Nephron (organoid): ENCODE measurements around the gene GPALPP1.

ENCODE experiments used
- H3K27ac Mint-ChIP-seq, 3 experiments: 2 replicates each; pipeline ENCODE4 v1.8.0; 2020; ENCODE audit warnings: mixed read lengths in 3 of 3, mild to moderate bottlenecking in 2 of 3, moderate library complexity in 1 of 3
- H3K27me3 Mint-ChIP-seq: 2 replicates; pipeline ENCODE4 v1.8.0; 2021; ENCODE audit warnings: low read depth, mild to moderate bottlenecking, moderate library complexity, mixed read lengths
- H3K36me3 Mint-ChIP-seq: 2 replicates; pipeline ENCODE4 v1.8.0; 2020; ENCODE audit warnings: low read depth, mixed read lengths
- H3K4me1 Mint-ChIP-seq: 2 replicates; pipeline ENCODE4 v1.8.0; 2020; ENCODE audit warnings: mixed read lengths
- H3K4me3 Mint-ChIP-seq, 3 experiments: 2 replicates each; pipeline ENCODE4 v1.8.0; 2020; ENCODE audit warnings: mild to moderate bottlenecking in 3 of 3, mixed read lengths in 3 of 3, moderate library complexity in 2 of 3
- H3K9me3 Mint-ChIP-seq: 2 replicates; pipeline ENCODE4 v1.8.0; 2020; ENCODE audit warnings: mixed read lengths
- TF ChIP-seq, protein P1 (sequence below), 3 experiments: fragments of 200-600 bp; sonication (generic); IDR thresholded peaks; one replicate each; pipeline ENCODE4 v1.5.0; 2021; ENCODE audit warnings: antibody characterized with exemption in 3 of 3; ENCODE audit not compliant: unreplicated experiment in 3 of 3

Gene GPALPP1

DNA sequence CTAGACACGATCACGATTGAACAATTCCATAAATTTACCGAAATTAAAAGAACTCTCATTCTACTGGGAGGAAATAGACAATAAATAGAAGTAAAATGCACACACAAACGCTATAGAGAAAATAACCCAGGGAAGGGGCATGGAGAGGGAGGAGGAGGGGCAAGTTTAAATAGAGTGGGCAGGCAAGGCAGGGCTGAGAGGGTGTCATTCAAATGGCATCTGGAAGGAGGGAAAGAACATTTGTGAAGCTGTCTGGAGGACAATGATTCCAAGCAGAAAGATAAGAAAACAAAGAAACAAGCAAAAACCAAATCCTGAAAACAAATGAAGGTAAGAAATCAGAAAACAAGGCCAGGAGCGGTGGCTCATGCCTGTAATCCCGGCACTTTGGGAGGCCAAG lies 85.4 kb downstream of the GPALPP1 start:
- no peak overlapping the region for H3K4me3 Mint-ChIP-seq
- TF ChIP-seq, protein P1, sequence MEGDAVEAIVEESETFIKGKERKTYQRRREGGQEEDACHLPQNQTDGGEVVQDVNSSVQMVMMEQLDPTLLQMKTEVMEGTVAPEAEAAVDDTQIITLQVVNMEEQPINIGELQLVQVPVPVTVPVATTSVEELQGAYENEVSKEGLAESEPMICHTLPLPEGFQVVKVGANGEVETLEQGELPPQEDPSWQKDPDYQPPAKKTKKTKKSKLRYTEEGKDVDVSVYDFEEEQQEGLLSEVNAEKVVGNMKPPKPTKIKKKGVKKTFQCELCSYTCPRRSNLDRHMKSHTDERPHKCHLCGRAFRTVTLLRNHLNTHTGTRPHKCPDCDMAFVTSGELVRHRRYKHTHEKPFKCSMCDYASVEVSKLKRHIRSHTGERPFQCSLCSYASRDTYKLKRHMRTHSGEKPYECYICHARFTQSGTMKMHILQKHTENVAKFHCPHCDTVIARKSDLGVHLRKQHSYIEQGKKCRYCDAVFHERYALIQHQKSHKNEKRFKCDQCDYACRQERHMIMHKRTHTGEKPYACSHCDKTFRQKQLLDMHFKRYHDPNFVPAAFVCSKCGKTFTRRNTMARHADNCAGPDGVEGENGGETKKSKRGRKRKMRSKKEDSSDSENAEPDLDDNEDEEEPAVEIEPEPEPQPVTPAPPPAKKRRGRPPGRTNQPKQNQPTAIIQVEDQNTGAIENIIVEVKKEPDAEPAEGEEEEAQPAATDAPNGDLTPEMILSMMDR (IDR thresholded peaks at IDR 0.05; ENCODE audit: unreplicated experiment in 3 of 3) = no peak
- no peak overlapping the region for H3K27ac Mint-ChIP-seq
- no peaks in the 10 kb centered on the region for H3K36me3 Mint-ChIP-seq
- H3K4me1 Mint-ChIP-seq = no peaks in the 10 kb centered on the region
- no peaks in the 10 kb centered on the region for H3K9me3 Mint-ChIP-seq
- peaks cover 10% of the 10 kb centered on the region for H3K27me3 Mint-ChIP-seq

DNA sequence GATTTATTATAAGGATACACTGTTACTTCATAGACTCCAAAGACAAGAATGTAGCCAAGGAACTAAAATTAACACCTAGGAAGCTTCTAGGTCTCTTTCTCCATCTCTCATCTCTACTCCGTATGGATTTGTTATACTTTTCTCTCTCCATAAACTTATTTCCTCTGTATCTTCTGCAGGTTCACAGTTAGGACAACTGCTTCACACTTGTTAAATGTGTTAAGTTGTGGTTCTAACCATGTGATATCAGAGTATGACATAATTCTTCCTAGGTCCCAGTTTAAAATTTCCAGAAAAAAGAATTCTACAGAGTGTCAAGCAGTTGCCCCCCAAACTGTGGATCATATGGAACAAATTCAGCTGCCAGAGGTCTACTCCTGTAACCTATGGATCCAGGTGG lies 88.7 kb downstream of the GPALPP1 start:
- no peak overlapping the region for H3K4me3 Mint-ChIP-seq
- TF ChIP-seq, protein P1 (IDR thresholded peaks at IDR 0.05; ENCODE audit: unreplicated experiment in 3 of 3) = no peak
- H3K4me1 Mint-ChIP-seq = no peaks in the 10 kb centered on the region
- H3K36me3 Mint-ChIP-seq = no peaks in the 10 kb centered on the region
- no peaks in the 10 kb centered on the region for H3K9me3 Mint-ChIP-seq
- H3K27ac Mint-ChIP-seq = no peak overlapping the region
- peaks cover 10% of the 10 kb centered on the region for H3K27me3 Mint-ChIP-seq
